Fibroblast of lung (primary cell): ENCODE measurements around the gene CCDC51. TPM values are rescaled to one million over a fixed set of nuclear protein-coding genes. Genes with fewer than 3 reads are reported as not detected.

ENCODE experiments used
- DNase-seq, 2 donors: peaks; one replicate each; pipeline versions ENCODE4 v3.0.0 to v3.0.0-alpha.2; 2010; ENCODE audit warnings: low read depth in 2 of 2
- H2AFZ ChIP-seq: 2 replicates; pipeline ENCODE4 v1.5.1; 2012; ENCODE audit warnings: low read length, control low read depth, inconsistent platforms
- H3K27ac ChIP-seq: 2 replicates; pipeline ENCODE4 v1.5.1; 2011; ENCODE audit warnings: low read length, control low read depth; ENCODE audit not compliant: insufficient read depth
- H3K27me3 ChIP-seq: 2 replicates; pipeline ENCODE4 v1.5.1; 2011; ENCODE audit warnings: mild to moderate bottlenecking, low read length; ENCODE audit not compliant: control insufficient read depth, insufficient read depth
- H3K36me3 ChIP-seq: 2 replicates; pipeline ENCODE4 v1.5.1; 2011; ENCODE audit warnings: low read length; ENCODE audit not compliant: control insufficient read depth, insufficient read depth
- H3K4me1 ChIP-seq: 2 replicates; pipeline ENCODE4 v1.5.1; 2011; ENCODE audit warnings: low read length; ENCODE audit not compliant: control insufficient read depth, insufficient read depth; ENCODE audit errors: extremely low read depth
- H3K4me2 ChIP-seq: 2 replicates; pipeline ENCODE4 v1.5.1; 2011; ENCODE audit warnings: low read length, control low read depth; ENCODE audit not compliant: insufficient read depth; ENCODE audit errors: extremely low read depth
- H3K4me3 ChIP-seq, 4 experiments: fragments of 200-600 bp in 1 of 4; sonication (generic) in 1 of 4; replicated peaks in 1 of 4; 2 replicates each; pipeline ENCODE4 v1.5.1; 2011 to 2016; ENCODE audit warnings: low read length in 4 of 4, low read depth in 3 of 4, mild to moderate bottlenecking in 3 of 4, control low read depth in 2 of 4, inconsistent platforms in 1 of 4, mixed read lengths in 1 of 4; ENCODE audit not compliant: insufficient read depth in 1 of 4; ENCODE audit errors: control extremely low read depth in 1 of 4
- H3K79me2 ChIP-seq: 2 replicates; pipeline ENCODE4 v1.5.1; 2012; ENCODE audit warnings: mild to moderate bottlenecking, low read length, inconsistent platforms; ENCODE audit not compliant: control insufficient read depth, insufficient read depth
- H3K9ac ChIP-seq: 2 replicates; pipeline ENCODE4 v1.5.1; 2011; ENCODE audit warnings: mild to moderate bottlenecking, low read length, control low read depth; ENCODE audit not compliant: insufficient read depth
- H3K9me3 ChIP-seq: 2 replicates; pipeline ENCODE4 v1.5.1; 2012; ENCODE audit warnings: low read depth, low read length; ENCODE audit not compliant: control insufficient read depth, insufficient read depth
- H4K20me1 ChIP-seq: 2 replicates; pipeline ENCODE4 v1.5.1; 2011; ENCODE audit warnings: low read length; ENCODE audit not compliant: control insufficient read depth, insufficient read depth; ENCODE audit errors: extremely low read depth
- EZH2 ChIP-seq: IDR thresholded peaks from 2 replicates; pipeline ENCODE4 v1.5.1; 2012; ENCODE audit warnings: low read length, control low read depth, mild to moderate bottlenecking; ENCODE audit errors: missing control alignments
- polyA plus RNA-seq, 2 donors: library from polyadenylated mRNA; depleted of rRNA in 1 of 2; stranded (reverse) in 1 of 2; unstranded in 1 of 2; fragments of >200 nt; gene quantifications; 2 replicates each; pipeline ENCODE4 v1.2.1, GENCODE V29; 2011 to 2012; ENCODE audit warnings: missing spikeins in 1 of 2
- total RNA-seq: library from RNA; depleted of rRNA; stranded (reverse); fragments of >200 nt; gene quantifications from 2 replicates; pipeline ENCODE4 v1.2.1, GENCODE V29; 2014
- TF ChIP-seq, protein P1 (sequence below), 2 donors: IDR thresholded peaks in 1 of 2; conservative IDR thresholded peaks in 1 of 2; 1 replicate in 1 of 2; 2 replicates in 1 of 2; pipeline ENCODE4 v1.5.1; 2011 to 2012; ENCODE audit warnings: low read length in 2 of 2, control low read depth in 1 of 2, inconsistent platforms in 1 of 2, low read depth in 1 of 2, mild to moderate bottlenecking in 1 of 2

Gene CCDC51
- total and polyA plus RNA-seq, 2 donors (not counting 1 experiment from before 2014, with no cell fraction given), result 11.9 to 27.2 TPM

DNA sequence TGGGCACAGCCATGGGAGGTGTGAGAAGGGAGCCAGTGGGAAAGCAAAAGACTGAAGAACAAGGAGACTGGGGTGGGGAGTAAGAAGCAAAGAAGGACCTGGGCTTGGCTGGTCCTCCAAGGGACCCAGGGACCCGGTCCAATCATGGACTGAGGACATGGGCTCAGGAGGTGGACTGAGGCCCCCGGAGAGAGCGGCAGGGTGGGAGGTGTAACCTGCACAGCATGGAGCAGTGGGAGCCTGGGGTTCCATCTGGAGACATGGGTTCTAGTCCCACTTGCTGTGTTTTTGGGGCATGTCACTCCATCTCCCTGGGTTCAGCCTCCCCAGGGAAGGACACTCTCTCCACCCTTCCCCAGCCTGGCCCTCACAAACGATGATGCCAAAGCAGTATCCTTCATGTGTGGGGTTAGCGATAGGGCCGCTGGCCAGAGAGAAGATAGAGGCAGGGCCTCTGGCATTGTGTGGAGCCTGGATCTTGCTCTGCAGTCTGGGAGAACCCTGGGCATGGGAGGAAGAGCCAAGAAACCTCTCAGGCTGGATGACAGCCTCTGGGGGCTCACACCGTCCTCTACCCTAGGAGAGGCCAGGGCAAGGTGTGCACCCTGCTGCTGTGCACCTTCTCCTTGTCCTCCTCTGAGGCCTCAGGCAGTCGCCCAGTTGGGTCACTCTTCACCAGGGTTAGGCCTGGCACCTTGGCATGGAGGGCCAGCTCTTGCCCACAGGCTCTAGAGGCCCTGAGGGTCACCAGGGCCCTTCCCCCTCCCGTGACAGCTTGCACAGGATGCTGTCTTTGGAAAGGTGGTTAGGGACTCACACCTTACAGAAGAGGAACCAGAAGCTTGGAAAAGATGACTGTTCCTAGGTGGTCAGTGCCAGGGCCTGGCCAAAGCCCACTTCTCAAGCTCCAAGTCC is 41.9 kb downstream of the CCDC51 start:
- no peak overlapping the region for H3K9ac ChIP-seq
- TF ChIP-seq EZH2, result no peak
- TF ChIP-seq, protein P1, sequence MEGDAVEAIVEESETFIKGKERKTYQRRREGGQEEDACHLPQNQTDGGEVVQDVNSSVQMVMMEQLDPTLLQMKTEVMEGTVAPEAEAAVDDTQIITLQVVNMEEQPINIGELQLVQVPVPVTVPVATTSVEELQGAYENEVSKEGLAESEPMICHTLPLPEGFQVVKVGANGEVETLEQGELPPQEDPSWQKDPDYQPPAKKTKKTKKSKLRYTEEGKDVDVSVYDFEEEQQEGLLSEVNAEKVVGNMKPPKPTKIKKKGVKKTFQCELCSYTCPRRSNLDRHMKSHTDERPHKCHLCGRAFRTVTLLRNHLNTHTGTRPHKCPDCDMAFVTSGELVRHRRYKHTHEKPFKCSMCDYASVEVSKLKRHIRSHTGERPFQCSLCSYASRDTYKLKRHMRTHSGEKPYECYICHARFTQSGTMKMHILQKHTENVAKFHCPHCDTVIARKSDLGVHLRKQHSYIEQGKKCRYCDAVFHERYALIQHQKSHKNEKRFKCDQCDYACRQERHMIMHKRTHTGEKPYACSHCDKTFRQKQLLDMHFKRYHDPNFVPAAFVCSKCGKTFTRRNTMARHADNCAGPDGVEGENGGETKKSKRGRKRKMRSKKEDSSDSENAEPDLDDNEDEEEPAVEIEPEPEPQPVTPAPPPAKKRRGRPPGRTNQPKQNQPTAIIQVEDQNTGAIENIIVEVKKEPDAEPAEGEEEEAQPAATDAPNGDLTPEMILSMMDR (conservative IDR thresholded peaks at IDR 0.05 in 1 of 2, IDR thresholded peaks at IDR 0.05 in 1 of 2; ENCODE audit: low read depth in 1 of 2, low read length in 2 of 2), result no peak
- H3K79me2 ChIP-seq, result no peaks in the 10 kb centered on the region
- no peak for DNase-seq
- H4K20me1 ChIP-seq, result no peaks in the 10 kb centered on the region
- no peaks in the 10 kb centered on the region for H3K36me3 ChIP-seq
- H3K9me3 ChIP-seq, result no peaks in the 10 kb centered on the region
- no peak overlapping the region for H3K27ac ChIP-seq
- H3K27me3 ChIP-seq, result peaks cover 9% of the 10 kb centered on the region
- no peak overlapping the region for H2AFZ ChIP-seq
- H3K4me3 ChIP-seq, result no peak overlapping the region
- H3K4me2 ChIP-seq, result no peak overlapping the region
- peaks cover 6% of the 10 kb centered on the region for H3K4me1 ChIP-seq

- no peak overlapping the region for H3K4me2 ChIP-seq
- H3K9me3 ChIP-seq, result no peaks in the 10 kb centered on the region
- H3K27ac ChIP-seq, result no peak overlapping the region
- H3K27me3 ChIP-seq, result peaks cover 9% of the 10 kb centered on the region
- H4K20me1 ChIP-seq, result no peaks in the 10 kb centered on the region
- H3K4me3 ChIP-seq, result no peak overlapping the region
- TF ChIP-seq, protein P1 (conservative IDR thresholded peaks at IDR 0.05 in 1 of 2, IDR thresholded peaks at IDR 0.05 in 1 of 2; ENCODE audit: low read depth in 1 of 2, low read length in 2 of 2), result no peak
- TF ChIP-seq EZH2, result no peak
- no peaks in the 10 kb centered on the region for H3K36me3 ChIP-seq
- no peaks in the 10 kb centered on the region for H3K4me1 ChIP-seq
- no peak for DNase-seq
- no peaks in the 10 kb centered on the region for H3K79me2 ChIP-seq
- no peak overlapping the region for H3K9ac ChIP-seq
- H2AFZ ChIP-seq, result no peak overlapping the region
Measured at GRCh38 chr3:48395714-48396113, 44.2 kb downstream of the CCDC51 start.

DNA sequence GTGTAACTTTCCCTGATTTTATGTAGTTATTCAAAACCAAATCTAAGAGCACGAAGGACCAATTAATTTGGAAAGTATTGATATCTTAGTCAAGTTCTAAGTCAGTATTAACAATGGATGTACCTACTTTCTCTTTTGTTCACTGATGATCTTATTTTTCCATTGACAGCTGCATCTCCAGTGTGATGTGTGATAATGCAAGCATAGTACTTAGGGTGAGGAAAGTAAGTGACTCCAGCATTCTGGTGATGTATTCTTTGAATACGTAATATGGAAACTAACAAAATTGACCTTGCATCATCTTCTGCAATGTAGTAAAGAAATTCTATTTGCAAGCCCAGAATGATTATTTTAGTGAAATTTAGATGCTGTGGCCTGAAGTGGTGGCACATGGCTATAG is 45.5 kb downstream of the CCDC51 start:
- Histone ChIP-seq H3K79me2 (no peaks in the 10 kb centered on the region), H3K27me3 (peaks cover 9% of the 10 kb centered on the region), H3K4me2 (no peak overlapping the region), H3K9ac (no peak overlapping the region), H3K36me3 (no peaks in the 10 kb centered on the region), H3K4me3 (no peak overlapping the region), H4K20me1 (no peaks in the 10 kb centered on the region), H3K9me3 (no peaks in the 10 kb centered on the region), H3K27ac (no peak overlapping the region), H2AFZ (no peak overlapping the region), H3K4me1 (no peaks in the 10 kb centered on the region)
- TF ChIP-seq, protein P1 (conservative IDR thresholded peaks at IDR 0.05 in 1 of 2, IDR thresholded peaks at IDR 0.05 in 1 of 2; ENCODE audit: low read depth in 1 of 2, low read length in 2 of 2), result no peak
- no peak for TF ChIP-seq EZH2
- DNase-seq, result no peak
